Endothelial cell of umbilical vein (primary cell): ENCODE data around the gene DNAJC11.

ENCODE experiments used
- EZH2 ChIP-seq: IDR thresholded peaks from 2 replicates; pipeline ENCODE4 v1.6.1; 2012; ENCODE audit warnings: borderline replicate concordance, low read depth, mild to moderate bottlenecking, moderate library complexity, low read length, inconsistent platforms; ENCODE audit not compliant: severe bottlenecking
- FOS ChIP-seq: IDR thresholded peaks from 2 replicates; pipeline ENCODE4 v1.6.1; 2011; ENCODE audit warnings: mild to moderate bottlenecking, low read length, moderate library complexity, borderline replicate concordance; ENCODE audit not compliant: insufficient read depth
- POLR2A ChIP-seq: IDR thresholded peaks from 2 replicates; pipeline ENCODE4 v1.6.1; 2012; ENCODE audit warnings: low read depth, mild to moderate bottlenecking, control low read depth, low read length
- TF ChIP-seq, protein P1 (sequence below), 2 donors: IDR thresholded peaks; 1 replicate in 1 of 2; 2 replicates in 1 of 2; pipeline ENCODE4 v1.5.1; 2011; ENCODE audit warnings: low read length in 2 of 2, mild to moderate bottlenecking in 2 of 2, moderate library complexity in 2 of 2, control low read depth in 1 of 2, inconsistent platforms in 1 of 2, low read depth in 1 of 2; ENCODE audit not compliant: insufficient read depth in 1 of 2; ENCODE audit errors: extremely low read depth in 1 of 2
- TF ChIP-seq, protein P2 (sequence below): IDR thresholded peaks from 2 replicates; pipeline ENCODE4 v1.6.1; 2011; ENCODE audit not compliant: insufficient read depth, insufficient read length

DNA sequence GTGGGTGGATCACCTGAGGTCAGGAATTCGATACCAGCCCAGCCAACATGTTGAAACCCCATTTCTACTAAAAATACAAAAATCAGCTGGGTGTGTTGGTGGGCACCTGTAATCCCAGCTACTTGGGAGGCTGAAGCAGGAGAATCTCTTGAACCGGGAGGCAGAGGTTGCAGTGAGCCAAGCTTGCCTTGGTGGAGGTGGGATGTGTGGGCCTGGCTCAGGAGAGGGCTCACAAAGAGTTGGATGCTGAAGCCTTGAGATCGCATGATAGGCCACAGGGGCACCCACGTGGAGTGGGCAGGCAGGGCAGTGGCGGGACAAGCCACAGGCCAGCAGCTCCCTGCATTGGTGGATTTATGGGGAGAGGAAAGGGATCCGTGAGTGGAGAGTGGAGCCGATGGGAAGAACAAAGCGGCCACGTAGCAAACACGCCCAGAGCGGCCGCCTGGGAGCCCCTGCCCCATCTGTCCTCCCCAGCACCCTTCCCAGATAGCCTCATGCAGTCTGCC, 72.6 kb downstream of the DNAJC11 start:
- TF ChIP-seq, protein P1, sequence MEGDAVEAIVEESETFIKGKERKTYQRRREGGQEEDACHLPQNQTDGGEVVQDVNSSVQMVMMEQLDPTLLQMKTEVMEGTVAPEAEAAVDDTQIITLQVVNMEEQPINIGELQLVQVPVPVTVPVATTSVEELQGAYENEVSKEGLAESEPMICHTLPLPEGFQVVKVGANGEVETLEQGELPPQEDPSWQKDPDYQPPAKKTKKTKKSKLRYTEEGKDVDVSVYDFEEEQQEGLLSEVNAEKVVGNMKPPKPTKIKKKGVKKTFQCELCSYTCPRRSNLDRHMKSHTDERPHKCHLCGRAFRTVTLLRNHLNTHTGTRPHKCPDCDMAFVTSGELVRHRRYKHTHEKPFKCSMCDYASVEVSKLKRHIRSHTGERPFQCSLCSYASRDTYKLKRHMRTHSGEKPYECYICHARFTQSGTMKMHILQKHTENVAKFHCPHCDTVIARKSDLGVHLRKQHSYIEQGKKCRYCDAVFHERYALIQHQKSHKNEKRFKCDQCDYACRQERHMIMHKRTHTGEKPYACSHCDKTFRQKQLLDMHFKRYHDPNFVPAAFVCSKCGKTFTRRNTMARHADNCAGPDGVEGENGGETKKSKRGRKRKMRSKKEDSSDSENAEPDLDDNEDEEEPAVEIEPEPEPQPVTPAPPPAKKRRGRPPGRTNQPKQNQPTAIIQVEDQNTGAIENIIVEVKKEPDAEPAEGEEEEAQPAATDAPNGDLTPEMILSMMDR (IDR thresholded peaks at IDR 0.05; ENCODE audit: extremely low read depth in 1 of 2, insufficient read depth in 1 of 2, low read depth in 1 of 2, low read length in 2 of 2) = no peak
- no peak for TF ChIP-seq POLR2A
- TF ChIP-seq, protein P2, sequence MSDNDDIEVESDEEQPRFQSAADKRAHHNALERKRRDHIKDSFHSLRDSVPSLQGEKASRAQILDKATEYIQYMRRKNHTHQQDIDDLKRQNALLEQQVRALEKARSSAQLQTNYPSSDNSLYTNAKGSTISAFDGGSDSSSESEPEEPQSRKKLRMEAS = no peak
- no peak for TF ChIP-seq EZH2
- TF ChIP-seq FOS = no peak
